Heart left ventricle (tissue), 16 donors: ENCODE results near the gene EMID1. TPM values are rescaled to one million over a fixed set of nuclear protein-coding genes. Genes with fewer than 3 reads are reported as not detected.

ENCODE experiments used
- ATAC-seq, 4 donors: fragments of 200-7000 bp; cut with Tn5 transposase; one replicate each; pipeline ENCODE4 v1.9.1; 2020 to 2022; ENCODE audit warnings: moderate library complexity in 4 of 4, mild to moderate bottlenecking in 3 of 4, moderate number of reproducible peaks in 1 of 4
- DNase-seq, 5 donors: peaks; one replicate each; pipeline ENCODE4 v3.0.0-alpha.2; 2020
- H3K27ac ChIP-seq, 12 donors: fragments of 200-600 bp; sonication (generic) in 4 of 12; one replicate each; pipeline versions ENCODE4 v1.5.0 to v1.8.0; 2016 to 2022; ENCODE audit warnings: mild to moderate bottlenecking in 2 of 12
- H3K27me3 ChIP-seq, 9 donors: fragments of 200-600 bp; sonication (generic) in 2 of 9; one replicate each; pipeline versions ENCODE4 v1.5.1 to v1.8.0; 2016 to 2022; ENCODE audit warnings: mild to moderate bottlenecking in 3 of 9
- H3K36me3 ChIP-seq, 9 donors: fragments of 200-600 bp; sonication (generic) in 2 of 9; one replicate each; pipeline versions ENCODE4 v1.5.0 to v1.8.0; 2018 to 2022; ENCODE audit warnings: mild to moderate bottlenecking in 2 of 9
- H3K4me1 ChIP-seq, 12 donors: fragments of 200-600 bp; sonication (generic) in 4 of 12; one replicate each; pipeline versions ENCODE4 v1.5.0 to v1.8.0; 2016 to 2022; ENCODE audit warnings: mild to moderate bottlenecking in 3 of 12
- H3K4me3 ChIP-seq, 12 donors: fragments of 200-600 bp; sonication (generic) in 4 of 12; one replicate each; pipeline versions ENCODE4 v1.5.0 to v1.8.0; 2017 to 2022; ENCODE audit warnings: mild to moderate bottlenecking in 9 of 12, moderate library complexity in 4 of 12
- H3K9me3 ChIP-seq, 12 donors: fragments of 200-600 bp; sonication (generic) in 4 of 12; one replicate each; pipeline versions ENCODE4 v1.5.0 to v1.8.0; 2016 to 2022; ENCODE audit warnings: mild to moderate bottlenecking in 1 of 12
- CTCF ChIP-seq, 12 donors: fragments of 200-600 bp; sonication (generic) in 4 of 12; IDR thresholded peaks; one replicate each; pipeline versions ENCODE4 v1.5.0 to v1.8.0; 2018 to 2022; ENCODE audit warnings: antibody characterized with exemption in 12 of 12, mild to moderate bottlenecking in 5 of 12
- POLR2A ChIP-seq, 2 donors: fragments of 450-650 bp; IDR thresholded peaks; one replicate each; pipeline ENCODE4 v1.6.1; 2017; ENCODE audit warnings: antibody characterized with exemption in 2 of 2, mild to moderate bottlenecking in 2 of 2, moderate library complexity in 2 of 2
- WGBS, 4 donors: extraction: QIAGEN DNeasy Blood & Tissue Kit in 2 of 4; methylation state at CpG; one replicate each; pipeline versions ENCODE4 v1.1.5 to v1.1.7; 2013 to 2018; 5-methylcytosine and 5-hydroxymethylcytosine counted together
- intact Hi-C, 10 donors: fragments of 100-400 bp; cut with DNase I; formaldehyde crosslinking; loops; one replicate each; pipeline versions ENCODE4 v1.11.1 to v1.14.2; 2022
- polyA plus RNA-seq, 2 donors: library from polyadenylated mRNA; stranded (reverse); fragments of 200-250 nt; gene quantifications; one replicate each; pipeline ENCODE4 v1.2.3, GENCODE V29; 2013
- total RNA-seq, 9 donors: library from RNA; depleted of rRNA in 2 of 9; stranded (reverse); fragments of >200 nt in 2 of 9; fragmentation: NEBNext Ultra II Directional in 3 of 9; extraction: Animal tissue kit (Norgen Biotek cat#: 25700) in 3 of 9; gene quantifications; one replicate each; pipeline versions ENCODE4 v1.1.0 to v1.2.4, GENCODE V29; 2016 to 2023
- donor health status: ischemic (EF 13 %, LVEDD 7.1; RV severe dilation, severe dysfunction).
- donor health status: healthy with polysubstance abuse.
- donor health status: DM: no; HTN: yes; CAD: no.
- donor health status: DM: no; HTN: no; CAD: no.
- donor health status: ischemic (EF 25% LVEDD 6.9; RV normal size, moderate dysfunction).
- donor health status: ischemic (EF 25% LVEDD 5.7; RV mildly dilated, moderate dysfunction).
- donor health status: healthy.
- donor health status: DM: yes; HTN: yes; CAD: no.
- donor health status: ischemic (EF 35%, LVEDD 5.7; RV mildly dilated, moderate dysfunction).
- donor health status: nonischemic (EF 11% LVEDD 7.7; RV severe dilation, severe dysfunction).
- donor health status: DM: yes; HTN: yes; CAD: no.
- donor health status: PGD.
- donor health status: ischemic (EF 29% LVEDD 5.4; RV normal size, mild dysfunction).
- donor health status: nonischemic (EF 23%, LVEDD 6.1; RV moderate dilation, normal function).

Gene EMID1
- total and polyA plus RNA-seq, 11 donors, result 0.16 to 1.5 (median 0.32) TPM; not detected in 2

DNA sequence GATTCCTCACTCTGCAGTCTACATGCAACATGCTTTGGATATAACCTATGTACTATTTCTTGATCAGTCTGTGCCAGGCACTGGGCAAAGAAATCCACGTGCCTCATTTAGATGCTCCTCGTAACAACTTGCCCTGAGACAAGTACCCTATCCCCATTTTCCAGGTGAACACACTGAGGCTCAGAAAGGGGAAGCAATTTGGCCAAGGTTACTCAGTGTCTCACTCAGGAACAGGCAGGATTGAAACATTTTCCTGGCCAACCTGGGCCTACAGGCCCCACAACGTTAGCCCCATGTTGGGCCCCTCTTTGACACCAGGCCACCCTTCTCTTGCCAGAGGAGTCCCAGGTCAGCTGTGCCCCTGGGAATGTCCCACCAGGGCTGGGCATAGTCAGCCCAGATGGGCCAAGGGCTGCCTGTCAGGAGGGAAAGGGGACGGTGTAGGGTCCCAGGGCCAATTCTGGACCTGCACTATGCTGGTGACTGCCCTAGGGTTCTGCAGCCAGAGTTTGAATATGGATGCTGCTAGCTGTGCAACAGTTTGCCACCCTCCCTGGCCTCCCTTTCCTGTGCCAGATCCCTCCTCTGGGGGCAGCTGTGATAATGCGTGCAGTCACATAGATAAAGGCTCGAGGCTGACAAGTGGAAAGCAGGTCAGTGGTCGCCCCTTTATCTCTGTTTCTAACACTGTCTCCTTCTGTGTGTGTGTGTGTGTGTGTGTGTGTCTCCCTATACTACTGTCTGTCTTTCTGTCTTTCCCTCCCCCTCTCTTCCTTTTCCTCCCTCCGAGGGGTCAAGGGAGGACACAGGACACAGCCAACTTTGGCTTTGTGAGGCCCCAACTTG, 10.4 kb upstream of the EMID1 start:
- WGBS, 4 donors, result 39 to 54% (median 41%) methylated on average over 8 of the region's 8 CpGs
- no peak for TF ChIP-seq POLR2A (IDR thresholded peaks at IDR 0.05)
- peaks cover 0 to 11% (median 0%) of the 10 kb centered on the region in 12 donors for H3K4me1 ChIP-seq
- peaks cover 0 to 10% (median 0%) of the 10 kb centered on the region in 12 donors for H3K9me3 ChIP-seq
- intact Hi-C loops, result no loop called here
- peak; percentile 31 to 48 (median 36) for ATAC-seq
- no peaks in the 10 kb centered on the region for H3K27me3 ChIP-seq
- peak in 1 of 5 donors; percentile 15 for DNase-seq
- no peak overlapping the region for H3K4me3 ChIP-seq
- no peak overlapping the region for H3K27ac ChIP-seq
- no peaks in the 10 kb centered on the region for H3K36me3 ChIP-seq

GRCh38 chr22:29195964-29196666, 9.6 kb upstream of the EMID1 start:
- peak in 1 of 5 donors; percentile 24 for DNase-seq
- intact Hi-C loops, result no loop called here
- ATAC-seq, result peak; percentile 35 to 48 (median 42)

GRCh38 chr22:29197096-29197495, 8.6 kb upstream of the EMID1 start:
- peaks cover 0 to 14% (median 5%) of the 10 kb centered on the region in 12 donors for H3K4me1 ChIP-seq
- H3K27me3 ChIP-seq, result no peaks in the 10 kb centered on the region
- TF ChIP-seq CTCF (IDR thresholded peaks at IDR 0.05) (no peak), POLR2A (IDR thresholded peaks at IDR 0.05) (no peak)
- intact Hi-C loops, result no loop called here
- 93 to 97% (median 96%) methylated on average over 3 of the region's 3 CpGs for WGBS, 4 donors
- no peak overlapping the region for H3K4me3 ChIP-seq
- ATAC-seq (no peak), DNase-seq (no peak)
- H3K9me3 ChIP-seq, result peaks cover 0 to 10% (median 0%) of the 10 kb centered on the region in 12 donors
- no peaks in the 10 kb centered on the region for H3K36me3 ChIP-seq
- no peak overlapping the region for H3K27ac ChIP-seq

More at GRCh38 chr22:29195964-29196666, 9.6 kb upstream of the EMID1 start:
- Histone ChIP-seq H3K27ac (no peak overlapping the region), H3K4me3 (no peak overlapping the region), H3K36me3 (no peaks in the 10 kb centered on the region), H3K9me3 (peaks cover 0 to 10% (median 0%) of the 10 kb centered on the region in 12 donors), H3K4me1 (peaks cover 0 to 11% (median 0%) of the 10 kb centered on the region in 12 donors), H3K27me3 (no peaks in the 10 kb centered on the region)
- 42 to 53% (median 44%) methylated on average over 10 of the region's 10 CpGs for WGBS, 4 donors
- TF ChIP-seq POLR2A (IDR thresholded peaks at IDR 0.05), result no peak
- TF ChIP-seq CTCF (IDR thresholded peaks at IDR 0.05), result no peak

DNA sequence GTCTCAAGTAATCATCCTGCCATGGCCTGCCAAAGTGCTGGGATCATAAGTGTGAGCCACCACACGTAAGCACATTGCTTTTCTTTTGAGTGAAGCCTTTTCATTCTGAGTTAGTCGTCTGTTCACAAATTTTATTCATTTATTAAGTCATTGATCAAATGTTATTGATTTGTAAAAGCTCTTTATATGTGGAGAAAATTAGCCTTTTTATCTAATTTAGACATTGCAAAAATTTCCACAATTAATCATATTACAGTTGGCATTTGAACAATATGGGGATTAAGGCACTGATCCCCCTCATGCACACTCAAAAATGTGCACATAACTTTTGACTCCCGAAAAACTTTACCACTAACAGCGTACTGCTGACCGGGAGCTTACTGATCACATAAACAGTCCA, 7.5 kb upstream of the EMID1 start:
- H3K9me3 ChIP-seq, result peaks cover 0 to 10% (median 0%) of the 10 kb centered on the region in 12 donors
- TF ChIP-seq POLR2A (IDR thresholded peaks at IDR 0.05) (no peak), CTCF (IDR thresholded peaks at IDR 0.05) (no peak)
- no peak overlapping the region for H3K4me3 ChIP-seq
- ATAC-seq (no peak), DNase-seq (no peak)
- H3K4me1 ChIP-seq, result peaks cover 0 to 25% (median 16%) of the 10 kb centered on the region in 12 donors
- no peak overlapping the region for H3K27ac ChIP-seq
- H3K27me3 ChIP-seq, result no peaks in the 10 kb centered on the region
- no peaks in the 10 kb centered on the region for H3K36me3 ChIP-seq
- 93 to 99% (median 97%) methylated on average over 5 of the region's 5 CpGs for WGBS, 4 donors
- intact Hi-C loops, result no loop called here
